WTC11 (cell line): ENCODE data around the gene CLTCL1. TPM values are rescaled to one million over a fixed set of nuclear protein-coding genes. Genes with fewer than 3 reads are reported as not detected.
A peak's percentile ranks its signal among the peaks of the same experiment; 100 is the strongest.

Experiments
- ATAC-seq: fragments of 200-7000 bp; cut with Tn5 transposase; 2 replicates; pipeline ENCODE4 v1.10.0; 2021; ENCODE audit warnings: mild to moderate bottlenecking, moderate library complexity
- CTCF ChIA-PET: fragments of 300-600 bp; sonication (Branson Sonifier 250); formaldehyde crosslinking; loops from one replicate; lab custom pipeline; 2021; ENCODE audit warnings: antibody characterized with exemption; lab: Charles Lee
- POLR2A ChIA-PET: fragments of 350-600 bp; sonication (Branson Sonifier 250); formaldehyde crosslinking; loops from one replicate; lab custom pipeline; 2021; ENCODE audit warnings: antibody characterized with exemption; lab: Charles Lee
- DNase-seq: peaks from one replicate; pipeline ENCODE4 v3.0.0; 2021; ENCODE audit warnings: low spot score
- H3K27ac Mint-ChIP-seq: 2 replicates; pipeline ENCODE4 v1.8.0; 2021; ENCODE audit warnings: mixed read lengths
- H3K27me3 Mint-ChIP-seq: 2 replicates; pipeline ENCODE4 v1.8.0; 2021; ENCODE audit warnings: low read depth, mild to moderate bottlenecking, moderate library complexity, mixed read lengths
- H3K36me3 Mint-ChIP-seq: 2 replicates; pipeline ENCODE4 v1.8.0; 2021; ENCODE audit warnings: mixed read lengths
- H3K4me1 Mint-ChIP-seq: 2 replicates; pipeline ENCODE4 v1.8.0; 2022; ENCODE audit warnings: mixed read lengths
- H3K4me3 Mint-ChIP-seq: 2 replicates; pipeline ENCODE4 v1.8.0; 2021; ENCODE audit warnings: mild to moderate bottlenecking, moderate library complexity, mixed read lengths
- H3K9me3 Mint-ChIP-seq: 2 replicates; pipeline ENCODE4 v1.8.0; 2021; ENCODE audit warnings: mixed read lengths
- AFF4 ChIP-seq: sonication (generic); formaldehyde crosslinking; IDR thresholded peaks from 2 replicates; pipeline ENCODE4 v1.8.1; 2023; ENCODE audit warnings: mild to moderate bottlenecking, missing genetic modification reagents, borderline replicate concordance
- ARID4B ChIP-seq: sonication (generic); formaldehyde crosslinking; IDR thresholded peaks from 2 replicates; pipeline ENCODE4 v1.8.0; 2023; ENCODE audit warnings: missing genetic modification reagents, mild to moderate bottlenecking, borderline replicate concordance
- ATF1 ChIP-seq: sonication (generic); formaldehyde crosslinking; IDR thresholded peaks from 2 replicates; pipeline ENCODE4 v1.8.1; 2023; ENCODE audit warnings: mild to moderate bottlenecking, moderate library complexity, missing genetic modification reagents
- CREB1 ChIP-seq: sonication (generic); formaldehyde crosslinking; IDR thresholded peaks from 2 replicates; pipeline ENCODE4 v1.8.0; 2023; ENCODE audit warnings: mild to moderate bottlenecking, missing genetic modification reagents
- EMX1 ChIP-seq: fragments of 250-450 bp; sonication (Bioruptor Pico); IDR thresholded peaks from 2 replicates; pipeline ENCODE4 v1.8.0; 2021; ENCODE audit warnings: mild to moderate bottlenecking
- ETV6 ChIP-seq: sonication (generic); formaldehyde crosslinking; IDR thresholded peaks from 2 replicates; pipeline ENCODE4 v1.8.1; 2022; ENCODE audit warnings: mild to moderate bottlenecking, missing genetic modification reagents
- GTF2I ChIP-seq: fragments of 250-450 bp; sonication (Bioruptor Pico); conservative IDR thresholded peaks from 2 replicates; pipeline ENCODE4 v1.4.0; 2021; ENCODE audit warnings: mild to moderate bottlenecking
- HMGXB4 ChIP-seq: sonication (generic); formaldehyde crosslinking; IDR thresholded peaks from 2 replicates; pipeline ENCODE4 v1.8.1; 2023; ENCODE audit warnings: mild to moderate bottlenecking, moderate library complexity, missing genetic modification reagents
- IRF1 ChIP-seq: sonication (generic); formaldehyde crosslinking; IDR thresholded peaks from 2 replicates; pipeline ENCODE4 v1.8.0; 2023; ENCODE audit warnings: missing genetic modification reagents
- KAT7 ChIP-seq: sonication (generic); formaldehyde crosslinking; IDR thresholded peaks from 2 replicates; pipeline ENCODE4 v1.8.1; 2023; ENCODE audit warnings: missing genetic modification reagents, mild to moderate bottlenecking, borderline replicate concordance
- NFE2L1 ChIP-seq: sonication (generic); formaldehyde crosslinking; IDR thresholded peaks from 2 replicates; pipeline ENCODE4 v1.8.1; 2023; ENCODE audit warnings: missing genetic modification reagents
- PRDM15 ChIP-seq: sonication (generic); formaldehyde crosslinking; IDR thresholded peaks from 2 replicates; pipeline ENCODE4 v1.8.0; 2022; ENCODE audit warnings: missing genetic modification reagents
- SOX15 ChIP-seq: fragments of 250-450 bp; sonication (Bioruptor Pico); IDR thresholded peaks from 2 replicates; pipeline ENCODE4 v1.9.0; 2021; ENCODE audit warnings: mild to moderate bottlenecking
- USF1 ChIP-seq: sonication (generic); formaldehyde crosslinking; IDR thresholded peaks from 2 replicates; pipeline ENCODE4 v1.8.0; 2022; ENCODE audit warnings: mild to moderate bottlenecking, missing genetic modification reagents
- ZNF232 ChIP-seq: sonication (generic); formaldehyde crosslinking; IDR thresholded peaks from 2 replicates; pipeline ENCODE4 v1.8.0; 2022; ENCODE audit warnings: mild to moderate bottlenecking, missing genetic modification reagents
- ZSCAN18 ChIP-seq: fragments of 250-450 bp; sonication (Bioruptor Pico); IDR thresholded peaks from 2 replicates; pipeline ENCODE4 v2.1.2; 2022; ENCODE audit warnings: mild to moderate bottlenecking, moderate library complexity
- total RNA-seq: library from RNA; stranded (reverse); gene quantifications from 3 replicates; pipeline ENCODE4 v1.2.3, GENCODE V29; 2021

CLTCL1 gene
- total RNA-seq, 1 experiment from 2014 or later, result 15.5 TPM

GRCh38 chr22:19271856-19272535 lies 19.5 kb downstream of the CLTCL1 start (continued):
- TF ChIP-seq HMGXB4 (CRISPR knock-in tag), result no peak
- no peak for TF ChIP-seq SOX15
- no peak for TF ChIP-seq NFE2L1
- TF ChIP-seq EMX1 (CRISPR knock-in tag), result no peak
- no peak for TF ChIP-seq ETV6 (CRISPR knock-in tag)
- TF ChIP-seq ATF1 (CRISPR knock-in tag), result no peak
- no peak for TF ChIP-seq GTF2I (CRISPR knock-in tag)
- no peak for TF ChIP-seq CREB1 (CRISPR knock-in tag)
- no peak for TF ChIP-seq PRDM15 (CRISPR knock-in tag)
- TF ChIP-seq AFF4 (CRISPR knock-in tag), result no peak
- no peak for TF ChIP-seq ZSCAN18 (CRISPR knock-in tag)

- Mint-ChIP-seq H3K4me1 (no peaks in the 10 kb centered on the region), H3K4me3 (no peak overlapping the region), H3K36me3 (peaks cover 19% of the 10 kb centered on the region), H3K27me3 (no peaks in the 10 kb centered on the region; the same call in 1 of the 2 replicates), H3K9me3 (peaks cover 11% of the 10 kb centered on the region), H3K27ac (peak overlapping the region; percentile 63; the same call in 1 of the 2 replicates)
- DNase-seq, result no peak
- ATAC-seq, result no peak
- CTCF ChIA-PET, result interaction anchor here (0.7 to 2.0 kb wide), 3 partner anchors 29 to 92 kb away, joined by 3 to 10 read pairs (median 5); partner anchors contain the start of gene SLC25A1
- POLR2A ChIA-PET, result no interaction called here
- TF ChIP-seq ARID4B (no peak), GTF2I (CRISPR knock-in tag) (no peak), USF1 (CRISPR knock-in tag) (no peak), KAT7 (CRISPR knock-in tag) (no peak), IRF1 (CRISPR knock-in tag) (no peak), ZNF232 (CRISPR knock-in tag) (no peak)
- TF ChIP-seq, all 79 proteins: peak for 0
Measured at GRCh38 chr22:19271273-19271855, 20.2 kb downstream of the CLTCL1 start.
